PC-9 (cell line): ENCODE data around the gene ASPN. TPM values are rescaled to one million over a fixed set of nuclear protein-coding genes. Genes with fewer than 3 reads are reported as not detected.

Experiments
- BruUV-seq: library from RNA; stranded (reverse); fragments of 400-500 nt; replicated peaks from 2 replicates; lab custom pipeline; 2021; lab: Mats Ljungman, UMichigan
- CTCF ChIA-PET: fragments of 300-600 bp; sonication (Branson Sonifier 250); formaldehyde crosslinking; loops from one replicate; lab custom pipeline; 2022; ENCODE audit warnings: antibody characterized with exemption; lab: Charles Lee
- POLR2A ChIA-PET: fragments of 300-600 bp; sonication (Branson Sonifier 250); formaldehyde crosslinking; loops from one replicate; lab custom pipeline; 2022; ENCODE audit warnings: antibody characterized with exemption; ENCODE audit not compliant: unreplicated experiment; lab: Charles Lee
- DNase-seq, 2 experiments: peaks; one replicate each; pipeline versions ENCODE4 v3.0.0 to v3.0.0-alpha.2; 2015 to 2022; ENCODE audit warnings: mixed read lengths in 1 of 2
- H2AFZ ChIP-seq: fragments of 200-600 bp; sonication (generic); 2 replicates; pipeline ENCODE4 v1.8.1; 2017; ENCODE audit warnings: antibody characterized with exemption
- H3F3A ChIP-seq: fragments of 200-600 bp; sonication (generic); 2 replicates; pipeline ENCODE4 v1.8.1; 2017; ENCODE audit warnings: antibody characterized with exemption, mild to moderate bottlenecking, low read depth; ENCODE audit not compliant: insufficient read depth
- H3K27ac ChIP-seq: fragments of 200-600 bp; sonication (generic); 2 replicates; pipeline ENCODE4 v1.6.1; 2016; ENCODE audit warnings: mixed run types
- H3K27me3 ChIP-seq: fragments of 200-600 bp; sonication (generic); 2 replicates; pipeline ENCODE4 v1.6.1; 2016; ENCODE audit warnings: low read depth, mixed run types; ENCODE audit not compliant: insufficient read depth
- H3K36me3 ChIP-seq: fragments of 200-600 bp; sonication (generic); 2 replicates; pipeline ENCODE4 v1.6.1; 2016; ENCODE audit warnings: low read depth, mixed run types
- H3K4me1 ChIP-seq: fragments of 200-600 bp; sonication (generic); replicated peaks from 2 replicates; pipeline ENCODE4 v1.6.1; 2016; ENCODE audit warnings: mixed run types; ENCODE audit not compliant: insufficient read depth
- H3K4me2 ChIP-seq: fragments of 200-600 bp; sonication (generic); 2 replicates; pipeline ENCODE4 v1.6.1; 2017; ENCODE audit warnings: mixed run types
- H3K4me3 ChIP-seq: fragments of 200-600 bp; sonication (generic); 2 replicates; pipeline ENCODE4 v1.6.1; 2016; ENCODE audit warnings: mixed run types
- H3K79me2 ChIP-seq: fragments of 200-600 bp; sonication (generic); 2 replicates; pipeline ENCODE4 v1.6.1; 2017; ENCODE audit warnings: low read depth, mixed run types
- H3K9me2 ChIP-seq: fragments of 200-600 bp; sonication (generic); 2 replicates; pipeline ENCODE4 v1.8.1; 2017; ENCODE audit warnings: mild to moderate bottlenecking; ENCODE audit not compliant: insufficient read depth
- H3K9me3 ChIP-seq: fragments of 200-600 bp; sonication (generic); 2 replicates; pipeline ENCODE4 v1.8.1; 2016; ENCODE audit warnings: low read depth; ENCODE audit not compliant: insufficient read depth
- H4K20me1 ChIP-seq: fragments of 200-600 bp; sonication (generic); 2 replicates; pipeline ENCODE4 v1.8.1; 2017; ENCODE audit not compliant: insufficient read depth
- CTCF ChIP-seq: fragments of 200-600 bp; sonication (generic); conservative IDR thresholded peaks from 2 replicates; pipeline ENCODE4 v1.6.1; 2017; ENCODE audit warnings: mixed run types, antibody characterized with exemption, mild to moderate bottlenecking, moderate library complexity
- EZH2 ChIP-seq: fragments of 200-600 bp; sonication (generic); IDR thresholded peaks from 2 replicates; pipeline ENCODE4 v1.8.0; 2017; ENCODE audit warnings: antibody characterized with exemption, low read depth
- intact Hi-C: fragments of 100-400 bp; cut with micrococcal nuclease; formaldehyde crosslinking; loops from one replicate; pipeline ENCODE4 v1.10.0; 2022; ENCODE audit not compliant: unreplicated experiment
- total RNA-seq: library from RNA; stranded (reverse); gene quantifications from 2 replicates; pipeline ENCODE4 v1.2.3, GENCODE V29; 2021

Gene ASPN
- total RNA-seq, 1 experiment from 2014 or later, result not detected

GRCh38 chr9:92528522-92528849 lies 46.2 kb upstream of the ASPN start:
- H3F3A ChIP-seq, result no peaks in the 10 kb centered on the region
- H3K36me3 ChIP-seq, result no peaks in the 10 kb centered on the region
- CTCF ChIA-PET, result no interaction called here
- no peak overlapping the region for H2AFZ ChIP-seq
- H4K20me1 ChIP-seq, result no peaks in the 10 kb centered on the region
- intact Hi-C loops, result no loop called here
- H3K27ac ChIP-seq, result no peak overlapping the region
- H3K4me1 ChIP-seq, result no peaks in the 10 kb centered on the region
- no peak for DNase-seq
- no peaks in the 10 kb centered on the region for H3K27me3 ChIP-seq
- no TSS peak for BruUV-seq
- POLR2A ChIA-PET, result no interaction called here
- H3K4me3 ChIP-seq, result no peak overlapping the region
- H3K4me2 ChIP-seq, result no peak overlapping the region
- no peaks in the 10 kb centered on the region for H3K9me3 ChIP-seq
- H3K9me2 ChIP-seq, result no peaks in the 10 kb centered on the region
- no peaks in the 10 kb centered on the region for H3K79me2 ChIP-seq
- TF ChIP-seq EZH2 (no peak), CTCF (no peak)

DNA sequence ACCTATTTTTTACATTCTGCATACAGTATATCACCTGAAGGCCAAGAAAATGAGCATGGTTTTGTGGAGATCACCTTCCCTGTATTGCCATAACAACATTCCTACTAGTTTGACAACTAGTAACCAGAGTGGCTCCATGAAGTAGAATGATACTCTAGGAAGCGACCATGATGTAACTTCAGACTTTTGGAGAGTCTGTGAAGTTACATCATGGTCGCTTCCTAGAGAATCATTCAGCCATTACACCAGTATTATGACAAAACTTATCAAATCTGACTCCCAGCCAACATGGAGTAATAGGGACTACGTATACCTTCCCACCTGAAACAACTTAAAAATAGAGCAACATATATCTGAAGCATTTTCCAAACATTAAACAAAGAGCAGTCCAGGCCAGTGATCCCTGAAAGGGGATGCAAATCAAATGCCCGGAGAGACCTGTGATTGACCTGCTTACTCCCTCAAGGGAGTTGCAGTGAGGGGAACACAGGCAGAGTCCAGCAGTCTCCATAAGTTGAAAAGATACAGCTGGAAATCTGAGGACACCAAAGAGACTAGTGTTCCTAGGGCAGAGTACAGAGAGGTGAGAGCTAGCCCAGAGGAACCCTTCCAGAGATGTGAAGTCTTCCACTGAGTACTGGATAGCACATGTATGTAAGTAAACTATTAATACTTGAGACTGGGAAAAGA lies 45.7 kb upstream of the ASPN start:
- Histone ChIP-seq H4K20me1 (no peaks in the 10 kb centered on the region), H3K4me1 (no peaks in the 10 kb centered on the region), H3F3A (no peaks in the 10 kb centered on the region), H3K27ac (no peak overlapping the region), H3K36me3 (no peaks in the 10 kb centered on the region), H3K79me2 (no peaks in the 10 kb centered on the region), H3K27me3 (no peaks in the 10 kb centered on the region), H3K4me2 (no peak overlapping the region), H3K4me3 (no peak overlapping the region), H2AFZ (no peak overlapping the region), H3K9me2 (no peaks in the 10 kb centered on the region), H3K9me3 (no peaks in the 10 kb centered on the region)
- no TSS peak for BruUV-seq
- no peak for DNase-seq
- ChIA-PET CTCF (no interaction called here), POLR2A (no interaction called here)
- TF ChIP-seq CTCF (no peak), EZH2 (no peak)
- intact Hi-C loops, result no loop called here

GRCh38 chr9:92527291-92527828 lies 45.1 kb upstream of the ASPN start:
- H3K9me2 ChIP-seq, result no peaks in the 10 kb centered on the region
- no peak overlapping the region for H3K27ac ChIP-seq
- no TSS peak for BruUV-seq
- H3K79me2 ChIP-seq, result no peaks in the 10 kb centered on the region
- no peaks in the 10 kb centered on the region for H3K27me3 ChIP-seq
- H3K4me3 ChIP-seq, result no peak overlapping the region
- ChIA-PET POLR2A (no interaction called here), CTCF (no interaction called here)
- H2AFZ ChIP-seq, result no peak overlapping the region
- TF ChIP-seq CTCF (no peak), EZH2 (no peak)
- no peaks in the 10 kb centered on the region for H3K9me3 ChIP-seq
- H3F3A ChIP-seq, result no peaks in the 10 kb centered on the region
- intact Hi-C loops, result no loop called here
- no peak overlapping the region for H3K4me2 ChIP-seq
- no peaks in the 10 kb centered on the region for H3K4me1 ChIP-seq
- H3K36me3 ChIP-seq, result no peaks in the 10 kb centered on the region
- no peaks in the 10 kb centered on the region for H4K20me1 ChIP-seq
- no peak for DNase-seq
